Glutamatergic neuron (in vitro differentiated cells): ENCODE data around the gene DNM3. TPM values are rescaled to one million over a fixed set of nuclear protein-coding genes. Genes with fewer than 3 reads are reported as not detected.

Experiments used
- DNase-seq: peaks from one replicate; pipeline ENCODE4 v3.0.0; 2022
- H3K27ac Mint-ChIP-seq: one replicate; pipeline ENCODE4 v1.8.0; 2020; ENCODE audit warnings: mild to moderate bottlenecking, mixed read lengths, inconsistent platforms; ENCODE audit not compliant: unreplicated experiment
- H3K27me3 Mint-ChIP-seq: one replicate; pipeline ENCODE4 v1.8.0; 2020; ENCODE audit warnings: mild to moderate bottlenecking, moderate library complexity, mixed read lengths, inconsistent platforms; ENCODE audit not compliant: unreplicated experiment
- H3K36me3 Mint-ChIP-seq: one replicate; pipeline ENCODE4 v1.8.0; 2020; ENCODE audit warnings: mild to moderate bottlenecking, mixed read lengths, inconsistent platforms; ENCODE audit not compliant: unreplicated experiment
- H3K4me1 Mint-ChIP-seq: one replicate; pipeline ENCODE4 v1.8.0; 2020; ENCODE audit warnings: mild to moderate bottlenecking, low read depth, mixed read lengths, inconsistent platforms; ENCODE audit not compliant: unreplicated experiment
- H3K4me3 Mint-ChIP-seq: one replicate; pipeline ENCODE4 v1.8.0; 2020; ENCODE audit warnings: mild to moderate bottlenecking, mixed read lengths, inconsistent platforms; ENCODE audit not compliant: unreplicated experiment
- H3K9me3 Mint-ChIP-seq: one replicate; pipeline ENCODE4 v1.8.0; 2020; ENCODE audit warnings: mild to moderate bottlenecking, moderate library complexity, mixed read lengths, inconsistent platforms; ENCODE audit not compliant: unreplicated experiment
- total RNA-seq: library from RNA; stranded (reverse); fragmentation: NEBNext Ultra II Directional; extraction: Animal tissue kit (Norgen Biotek cat#: 25700); gene quantifications from one replicate; pipeline ENCODE4 v1.2.1, GENCODE V29; 2021; ENCODE audit not compliant: unreplicated experiment
- TF ChIP-seq, protein P1 (sequence below): fragments of 200-600 bp; sonication (generic); IDR thresholded peaks from one replicate; pipeline ENCODE4 v1.5.0; 2021; ENCODE audit not compliant: partially characterized antibody, unreplicated experiment

Gene DNM3
- total RNA-seq, 1 donor from 2014 or later, result 11.4 TPM

DNA sequence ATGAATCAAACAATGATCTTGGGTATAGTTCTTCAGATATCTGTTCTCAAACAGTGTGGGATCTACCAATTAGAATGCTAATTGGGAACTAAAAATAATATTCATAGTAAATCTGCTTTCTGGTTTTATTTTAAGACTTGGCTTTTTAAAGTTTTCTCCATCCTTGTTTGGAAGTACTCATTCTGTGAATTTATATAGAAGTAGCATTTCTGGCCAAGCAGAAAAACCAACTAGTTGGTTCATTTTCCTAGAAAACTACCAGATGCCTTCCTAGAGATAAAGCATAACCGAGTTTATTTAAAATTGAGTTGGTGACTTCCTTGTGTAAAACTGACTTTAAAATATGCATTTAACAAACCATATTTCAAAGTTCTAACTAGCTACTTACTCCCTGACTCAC is 48.8 kb downstream of the DNM3 start:
- Mint-ChIP-seq H3K27ac (no peak overlapping the region), H3K4me1 (no peaks in the 10 kb centered on the region), H3K27me3 (no peaks in the 10 kb centered on the region), H3K9me3 (no peaks in the 10 kb centered on the region), H3K4me3 (no peak overlapping the region), H3K36me3 (no peaks in the 10 kb centered on the region)
- TF ChIP-seq, protein P1, sequence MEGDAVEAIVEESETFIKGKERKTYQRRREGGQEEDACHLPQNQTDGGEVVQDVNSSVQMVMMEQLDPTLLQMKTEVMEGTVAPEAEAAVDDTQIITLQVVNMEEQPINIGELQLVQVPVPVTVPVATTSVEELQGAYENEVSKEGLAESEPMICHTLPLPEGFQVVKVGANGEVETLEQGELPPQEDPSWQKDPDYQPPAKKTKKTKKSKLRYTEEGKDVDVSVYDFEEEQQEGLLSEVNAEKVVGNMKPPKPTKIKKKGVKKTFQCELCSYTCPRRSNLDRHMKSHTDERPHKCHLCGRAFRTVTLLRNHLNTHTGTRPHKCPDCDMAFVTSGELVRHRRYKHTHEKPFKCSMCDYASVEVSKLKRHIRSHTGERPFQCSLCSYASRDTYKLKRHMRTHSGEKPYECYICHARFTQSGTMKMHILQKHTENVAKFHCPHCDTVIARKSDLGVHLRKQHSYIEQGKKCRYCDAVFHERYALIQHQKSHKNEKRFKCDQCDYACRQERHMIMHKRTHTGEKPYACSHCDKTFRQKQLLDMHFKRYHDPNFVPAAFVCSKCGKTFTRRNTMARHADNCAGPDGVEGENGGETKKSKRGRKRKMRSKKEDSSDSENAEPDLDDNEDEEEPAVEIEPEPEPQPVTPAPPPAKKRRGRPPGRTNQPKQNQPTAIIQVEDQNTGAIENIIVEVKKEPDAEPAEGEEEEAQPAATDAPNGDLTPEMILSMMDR, result no peak
- DNase-seq, result no peak

- Mint-ChIP-seq H3K4me1 (peaks cover 7% of the 10 kb centered on the region), H3K4me3 (no peak overlapping the region), H3K9me3 (no peaks in the 10 kb centered on the region), H3K27me3 (no peaks in the 10 kb centered on the region), H3K27ac (no peak overlapping the region), H3K36me3 (no peaks in the 10 kb centered on the region)
- DNase-seq, result no peak
- TF ChIP-seq, protein P1, result no peak
These were observed 55.8 kb downstream of the DNM3 start for GRCh38 chr1:171896936-171897703.

GRCh38 chr1:171898941-171899340 is 57.6 kb downstream of the DNM3 start:
- Mint-ChIP-seq H3K27me3 (no peaks in the 10 kb centered on the region), H3K36me3 (no peaks in the 10 kb centered on the region), H3K9me3 (no peaks in the 10 kb centered on the region), H3K4me3 (no peak overlapping the region), H3K27ac (peak overlapping the region; percentile 86), H3K4me1 (peaks cover 7% of the 10 kb centered on the region)
- TF ChIP-seq, protein P1, result no peak
- peak; percentile 44 for DNase-seq

- H3K9me3 Mint-ChIP-seq, result no peaks in the 10 kb centered on the region
- H3K27ac Mint-ChIP-seq, result no peak overlapping the region
- no peaks in the 10 kb centered on the region for H3K27me3 Mint-ChIP-seq
- no peaks in the 10 kb centered on the region for H3K36me3 Mint-ChIP-seq
- no peak overlapping the region for H3K4me3 Mint-ChIP-seq
- peaks cover 7% of the 10 kb centered on the region for H3K4me1 Mint-ChIP-seq
- DNase-seq, result no peak
- TF ChIP-seq, protein P1, result no peak
These were observed 58.5 kb downstream of the DNM3 start for GRCh38 chr1:171899838-171900237.

GRCh38 chr1:171901245-171901644 is 59.9 kb downstream of the DNM3 start:
- H3K36me3 Mint-ChIP-seq, result no peaks in the 10 kb centered on the region
- peaks cover 7% of the 10 kb centered on the region for H3K4me1 Mint-ChIP-seq
- H3K9me3 Mint-ChIP-seq, result no peaks in the 10 kb centered on the region
- DNase-seq, result no peak
- no peaks in the 10 kb centered on the region for H3K27me3 Mint-ChIP-seq
- no peak overlapping the region for H3K27ac Mint-ChIP-seq
- H3K4me3 Mint-ChIP-seq, result no peak overlapping the region
- TF ChIP-seq, protein P1, result no peak
